ENCODE results near the gene MMP19.

DNA sequence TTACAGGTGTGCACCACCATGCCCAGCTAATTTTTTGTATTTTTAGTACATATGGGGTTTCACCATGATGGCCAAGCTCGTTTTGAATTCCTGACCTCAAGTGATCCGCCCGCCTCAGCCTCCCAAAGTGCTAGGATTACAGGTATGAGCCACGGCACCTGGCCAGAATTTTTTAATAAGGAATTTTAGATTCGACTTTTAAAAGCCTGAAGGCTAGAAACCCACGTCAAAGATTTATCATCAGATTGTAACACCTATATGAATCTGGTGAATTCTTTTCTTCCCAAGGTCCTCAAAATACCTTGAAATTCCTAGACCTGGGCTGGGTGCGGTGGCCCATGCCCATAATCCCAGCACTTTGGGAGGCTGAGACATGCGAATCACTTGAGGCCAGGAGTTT lies 18.7 kb upstream of the MMP19 start:
- TF ChIP-seq POLR2A (IDR thresholded peaks at IDR 0.05; ENCODE audit: low read depth, low read length) (no peak), POLR2AphosphoS5 (IDR thresholded peaks at IDR 0.05; ENCODE audit: low read depth, low read length) (no peak)

Data from GM12892 (cell line).